Lower leg skin (tissue), 3 donors: ENCODE measurements around the gene OSGIN1.

Experiments used
- CTCF ChIP-seq, 3 donors: fragments of 450-650 bp; IDR thresholded peaks; one replicate each; pipeline ENCODE4 v1.5.1; 2016; ENCODE audit warnings: antibody characterized with exemption in 3 of 3, mild to moderate bottlenecking in 3 of 3, moderate library complexity in 2 of 3
- POLR2A ChIP-seq, 2 donors: fragments of 450-650 bp; IDR thresholded peaks; one replicate each; pipeline ENCODE4 v1.6.1; 2016 to 2017; ENCODE audit warnings: antibody characterized with exemption in 2 of 2, mild to moderate bottlenecking in 1 of 2, moderate library complexity in 1 of 2

GRCh38 chr16:83907111-83907510 lies 45.9 kb upstream of the OSGIN1 start:
- TF ChIP-seq CTCF (IDR thresholded peaks at IDR 0.05) (no peak), POLR2A (IDR thresholded peaks at IDR 0.05) (no peak)
